Activated CD8-positive, alpha-beta T cell treated with anti-CD3 and anti-CD28 coated beads for 36 hours (primary cell): ENCODE data around the gene PNMA8B. TPM values are rescaled to one million over a fixed set of nuclear protein-coding genes. Genes with fewer than 3 reads are reported as not detected.
A peak's percentile ranks its signal among the peaks of the same experiment; 100 is the strongest.

ENCODE experiments used
- ATAC-seq: fragments of 200-7000 bp; cut with Tn5 transposase; one replicate; pipeline ENCODE4 v1.10.0; 2021; ENCODE audit warnings: mild to moderate bottlenecking, moderate library complexity
- CTCF ChIA-PET: fragments of 350-600 bp; sonication (Branson Sonifier 250); formaldehyde crosslinking; loops from one replicate; lab custom pipeline; 2021; ENCODE audit warnings: antibody characterized with exemption; lab: Charles Lee
- POLR2A ChIA-PET: fragments of 350-600 bp; sonication (Branson Sonifier 250); formaldehyde crosslinking; loops from one replicate; lab custom pipeline; 2021; ENCODE audit warnings: antibody characterized with exemption; lab: Charles Lee
- DNase-seq: peaks from one replicate; pipeline ENCODE4 v3.0.0-alpha.2; 2020
- H3K27ac Mint-ChIP-seq: one replicate; pipeline ENCODE4 v1.8.0; 2021; ENCODE audit warnings: mild to moderate bottlenecking, mixed read lengths
- H3K27me3 Mint-ChIP-seq: one replicate; pipeline ENCODE4 v1.8.0; 2021; ENCODE audit warnings: mixed read lengths
- H3K36me3 Mint-ChIP-seq: one replicate; pipeline ENCODE4 v1.8.0; 2021; ENCODE audit warnings: low read depth, mixed read lengths
- H3K4me1 Mint-ChIP-seq: one replicate; pipeline ENCODE4 v1.8.0; 2021; ENCODE audit warnings: low read depth, mixed read lengths
- H3K4me3 Mint-ChIP-seq: one replicate; pipeline ENCODE4 v1.8.0; 2021; ENCODE audit warnings: mild to moderate bottlenecking, moderate library complexity, mixed read lengths
- H3K9me3 Mint-ChIP-seq: one replicate; pipeline ENCODE4 v1.8.0; 2021; ENCODE audit warnings: mixed read lengths
- CTCF ChIP-seq: fragments of 200-600 bp; IDR thresholded peaks from one replicate; pipeline ENCODE4 v1.8.0; 2022; ENCODE audit warnings: antibody characterized with exemption, mild to moderate bottlenecking
- intact Hi-C: fragments of 100-400 bp; cut with micrococcal nuclease; formaldehyde crosslinking; loops from one replicate; pipeline ENCODE4 v1.10.0; 2022
- total RNA-seq, 2 experiments: library from RNA; stranded (reverse); gene quantifications; one replicate each; pipeline ENCODE4 v1.2.3, GENCODE V29; 2021

The PNMA8B gene
- total RNA-seq, 2 experiments from 2014 or later, result not detected

- no peak for ATAC-seq
Measured at GRCh38 chr19:46496304-46496703, 637 bp upstream of the PNMA8B start.

GRCh38 chr19:46494941-46495785 lies 504 bp downstream of the PNMA8B start:
- DNase-seq (no peak), ATAC-seq (no peak)
- Mint-ChIP-seq H3K4me3 (no peak overlapping the region), H3K27me3 (peaks cover 43% of the 10 kb centered on the region), H3K4me1 (peaks cover 14% of the 10 kb centered on the region), H3K27ac (no peak overlapping the region), H3K9me3 (no peaks in the 10 kb centered on the region), H3K36me3 (no peaks in the 10 kb centered on the region)
- POLR2A ChIA-PET, result no interaction called here
- intact Hi-C loops, result no loop called here
- CTCF ChIA-PET, result interaction anchor here (1.8 kb wide), 1 partner anchor 99 kb away, joined by 8 read pairs; no protein-coding TSS in a partner anchor
- no peak for TF ChIP-seq CTCF

More at GRCh38 chr19:46496304-46496703, 637 bp upstream of the PNMA8B start:
- ChIA-PET POLR2A (interaction anchor here (0.7 kb wide), 1 partner anchor 219 kb away, joined by 3 read pairs; no protein-coding TSS in a partner anchor), CTCF (interaction anchor here (1.0 to 1.8 kb wide), 2 partner anchors 12 to 100 kb away, joined by 3 to 8 read pairs; no protein-coding TSS in a partner anchor)
- intact Hi-C loops, result no loop called here
- Mint-ChIP-seq H3K4me3 (no peak overlapping the region), H3K36me3 (no peaks in the 10 kb centered on the region), H3K27ac (no peak overlapping the region), H3K4me1 (peaks cover 12% of the 10 kb centered on the region), H3K9me3 (no peaks in the 10 kb centered on the region), H3K27me3 (peaks cover 39% of the 10 kb centered on the region)
- TF ChIP-seq CTCF, result no peak
- no peak for DNase-seq

GRCh38 chr19:46494146-46494940 lies 1.3 kb downstream of the PNMA8B start:
- ChIA-PET POLR2A (no interaction called here), CTCF (interaction anchor here (1.8 kb wide), 1 partner anchor 98 kb away, joined by 8 read pairs; no protein-coding TSS in a partner anchor)
- Mint-ChIP-seq H3K36me3 (no peaks in the 10 kb centered on the region), H3K9me3 (no peaks in the 10 kb centered on the region), H3K27me3 (peaks cover 47% of the 10 kb centered on the region), H3K4me3 (peak overlapping the region; percentile 51), H3K4me1 (peaks cover 18% of the 10 kb centered on the region), H3K27ac (no peak overlapping the region)
- DNase-seq (no peak), ATAC-seq (no peak)
- TF ChIP-seq CTCF, result no peak
- intact Hi-C loops, result no loop called here

- peak; percentile 27 for ATAC-seq
- intact Hi-C loops, result no loop called here
- Mint-ChIP-seq H3K36me3 (no peaks in the 10 kb centered on the region), H3K4me3 (peak overlapping the region; percentile 51), H3K27me3 (peaks cover 54% of the 10 kb centered on the region), H3K4me1 (peaks cover 18% of the 10 kb centered on the region), H3K9me3 (no peaks in the 10 kb centered on the region), H3K27ac (no peak overlapping the region)
- peak; percentile 33 for DNase-seq
- no peak for TF ChIP-seq CTCF
- CTCF ChIA-PET, result no interaction called here
- POLR2A ChIA-PET, result no interaction called here
Measured at GRCh38 chr19:46493236-46494145, 2.2 kb downstream of the PNMA8B start.
